ENCODE measurements around the gene TJP2. TPM values are rescaled to one million over a fixed set of nuclear protein-coding genes. Genes with fewer than 3 reads are reported as not detected.

The TJP2 gene
- polyA plus RNA-seq, 1 donor from 2014 or later, result 0.81 TPM

DNA sequence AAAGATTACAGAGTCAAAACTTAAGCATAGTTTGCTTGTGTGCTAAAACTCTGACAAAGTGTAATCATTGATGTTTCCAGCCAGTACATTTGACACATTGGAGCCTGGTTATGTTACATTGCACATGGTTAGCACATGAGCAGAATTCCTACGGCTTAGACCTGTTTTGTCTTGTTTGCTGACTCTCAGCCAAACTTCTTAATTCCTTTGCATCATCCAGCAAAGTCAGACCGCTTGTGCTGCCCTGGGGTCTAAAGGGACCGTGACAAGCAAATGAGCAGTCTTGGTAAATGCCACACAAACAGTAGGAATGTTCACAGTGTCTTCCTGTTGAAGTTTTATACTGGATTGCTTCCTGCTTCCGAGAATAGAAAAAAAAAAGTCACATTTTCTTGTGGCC, 79.0 kb downstream of the TJP2 start:
- Mint-ChIP-seq H3K4me3 (no peak overlapping the region), H3K27me3 (no peaks in the 10 kb centered on the region), H3K36me3 (peaks cover 2% of the 10 kb centered on the region), H3K9me3 (no peaks in the 10 kb centered on the region), H3K27ac (no peak overlapping the region), H3K4me1 (no peaks in the 10 kb centered on the region)

DNA sequence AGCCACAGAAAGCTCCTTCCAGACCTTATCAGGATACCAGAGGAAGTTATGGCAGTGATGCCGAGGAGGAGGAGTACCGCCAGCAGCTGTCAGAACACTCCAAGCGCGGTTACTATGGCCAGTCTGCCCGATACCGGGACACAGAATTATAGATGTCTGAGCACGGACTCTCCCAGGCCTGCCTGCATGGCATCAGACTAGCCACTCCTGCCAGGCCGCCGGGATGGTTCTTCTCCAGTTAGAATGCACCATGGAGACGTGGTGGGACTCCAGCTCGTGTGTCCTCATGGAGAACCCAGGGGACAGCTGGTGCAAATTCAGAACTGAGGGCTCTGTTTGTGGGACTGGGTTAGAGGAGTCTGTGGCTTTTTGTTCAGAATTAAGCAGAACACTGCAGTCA, 80.1 kb downstream of the TJP2 start:
- Mint-ChIP-seq H3K27me3 (no peaks in the 10 kb centered on the region), H3K36me3 (peaks cover 2% of the 10 kb centered on the region), H3K4me3 (no peak overlapping the region), H3K4me1 (no peaks in the 10 kb centered on the region), H3K9me3 (no peaks in the 10 kb centered on the region), H3K27ac (no peak overlapping the region)

DNA sequence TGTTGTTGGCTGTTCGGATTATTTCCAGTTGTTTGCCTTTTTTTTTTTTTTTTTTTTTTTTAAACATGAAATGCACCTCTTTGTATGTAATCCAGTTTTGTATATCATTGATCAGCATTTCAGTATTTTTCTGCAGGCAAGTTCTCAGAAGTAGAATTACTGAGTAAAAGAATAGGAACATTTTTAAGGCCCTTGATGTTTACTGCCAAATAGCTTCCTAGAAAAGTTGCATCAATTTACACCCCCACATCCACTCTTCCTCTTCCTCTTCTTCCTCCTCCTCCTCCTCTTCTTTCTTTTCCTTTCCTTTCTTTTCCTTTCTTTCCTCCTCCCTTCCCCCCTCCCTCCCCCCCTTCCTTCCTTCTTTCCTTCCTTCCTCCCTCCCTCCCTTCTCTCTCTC, 81.5 kb downstream of the TJP2 start:
- Mint-ChIP-seq H3K4me1 (no peaks in the 10 kb centered on the region), H3K4me3 (no peak overlapping the region), H3K36me3 (peaks cover 2% of the 10 kb centered on the region), H3K27me3 (no peaks in the 10 kb centered on the region), H3K27ac (no peak overlapping the region), H3K9me3 (no peaks in the 10 kb centered on the region)

DNA sequence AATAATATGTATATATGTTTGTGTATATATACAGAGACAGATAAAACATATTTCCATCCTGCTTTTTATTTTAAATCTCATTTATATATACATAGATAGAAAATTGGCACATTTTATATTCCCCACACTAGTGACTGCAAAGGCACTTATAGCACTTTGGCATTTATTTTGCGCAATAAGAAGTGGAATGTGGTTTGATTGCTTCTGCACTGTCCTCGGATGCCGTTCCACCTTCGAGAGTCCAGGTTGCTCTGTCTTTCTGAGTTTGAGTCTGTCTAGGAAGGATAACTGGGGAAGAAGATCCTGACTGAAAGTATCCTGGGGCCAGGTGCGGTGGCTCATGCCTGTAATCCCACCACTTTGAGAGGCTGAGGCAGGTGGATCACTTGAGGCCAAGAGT, 84.5 kb downstream of the TJP2 start:
- H3K4me1 Mint-ChIP-seq, result no peaks in the 10 kb centered on the region
- H3K27ac Mint-ChIP-seq, result no peak overlapping the region
- H3K9me3 Mint-ChIP-seq, result no peaks in the 10 kb centered on the region
- no peak overlapping the region for H3K4me3 Mint-ChIP-seq
- H3K36me3 Mint-ChIP-seq, result peaks cover 2% of the 10 kb centered on the region
- H3K27me3 Mint-ChIP-seq, result no peaks in the 10 kb centered on the region

DNA sequence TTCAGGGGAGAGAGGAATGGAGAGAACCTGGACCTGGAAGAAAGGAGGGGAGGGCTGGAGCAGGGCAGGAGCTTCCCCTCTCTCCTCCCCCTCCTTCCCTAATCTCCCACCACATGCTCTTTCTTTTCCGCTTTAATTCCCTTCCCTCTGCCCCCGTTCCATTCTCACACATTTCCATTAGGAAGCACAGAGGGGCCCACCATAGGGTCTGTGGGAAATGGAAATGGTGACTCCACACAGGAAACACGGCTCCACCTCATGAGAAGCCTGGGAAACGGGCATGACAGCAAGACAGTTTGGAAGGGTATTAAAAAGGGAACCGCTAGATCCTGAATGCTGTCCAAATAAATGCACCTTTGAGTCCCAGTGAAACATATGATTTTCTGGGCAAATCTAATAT, 86.1 kb downstream of the TJP2 start:
- Mint-ChIP-seq H3K4me1 (no peaks in the 10 kb centered on the region), H3K9me3 (peaks cover 0 to 1% (median 0%) of the 10 kb centered on the region in 3 donors), H3K4me3 (no peak overlapping the region), H3K36me3 (peaks cover 2% of the 10 kb centered on the region), H3K27ac (no peak overlapping the region), H3K27me3 (peaks cover 3% of the 10 kb centered on the region)

DNA sequence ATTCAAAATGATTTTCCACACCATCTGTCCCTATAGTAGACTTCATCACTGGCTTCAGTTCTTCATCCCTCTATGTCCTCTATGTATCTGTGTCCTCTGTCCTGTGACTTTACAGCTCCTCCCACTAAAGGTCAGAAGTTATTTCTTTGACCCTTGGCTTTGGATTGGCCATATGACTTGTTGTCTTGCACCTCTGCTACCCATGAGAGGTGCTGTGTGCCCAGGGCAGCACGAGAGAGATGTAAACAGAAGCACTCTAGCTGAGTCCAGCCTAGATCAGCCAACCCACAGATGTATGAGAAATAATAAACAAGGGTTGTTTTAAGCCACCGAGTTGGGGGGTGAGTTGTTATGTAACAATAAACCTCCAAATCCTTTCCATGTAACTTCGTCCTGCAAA, 87.6 kb downstream of the TJP2 start:
- H3K27me3 Mint-ChIP-seq, result peaks cover 8% of the 10 kb centered on the region
- no peak overlapping the region for H3K27ac Mint-ChIP-seq
- H3K4me3 Mint-ChIP-seq, result no peak overlapping the region
- H3K36me3 Mint-ChIP-seq, result peaks cover 1% of the 10 kb centered on the region
- H3K9me3 Mint-ChIP-seq, result peaks cover 0 to 1% (median 0%) of the 10 kb centered on the region in 3 donors
- H3K4me1 Mint-ChIP-seq, result no peaks in the 10 kb centered on the region

DNA sequence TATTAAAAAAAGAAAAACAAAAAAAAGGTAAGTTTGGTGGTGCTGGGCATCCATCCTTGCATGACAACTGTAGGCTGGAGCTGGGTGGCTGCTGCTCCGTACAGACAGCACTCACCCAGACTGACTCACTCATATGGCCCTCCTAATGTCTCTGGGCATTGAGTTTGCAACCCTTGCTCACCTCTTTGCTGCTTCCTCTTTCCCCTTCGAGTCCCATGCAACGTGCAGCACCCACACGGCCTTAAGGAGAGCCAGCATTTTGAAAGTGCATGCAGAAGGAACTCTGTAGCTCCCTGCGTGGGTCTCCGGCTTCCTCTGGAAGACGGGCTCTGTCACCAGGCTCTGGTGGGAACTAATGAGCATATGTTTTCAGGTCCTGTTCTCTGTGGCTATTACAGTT, 90.4 kb downstream of the TJP2 start:
- Mint-ChIP-seq H3K27me3 (peaks cover 11% of the 10 kb centered on the region), H3K4me1 (no peaks in the 10 kb centered on the region), H3K4me3 (no peak overlapping the region), H3K36me3 (no peaks in the 10 kb centered on the region), H3K9me3 (peaks cover 0 to 3% (median 1%) of the 10 kb centered on the region in 3 donors), H3K27ac (no peak overlapping the region)

DNA sequence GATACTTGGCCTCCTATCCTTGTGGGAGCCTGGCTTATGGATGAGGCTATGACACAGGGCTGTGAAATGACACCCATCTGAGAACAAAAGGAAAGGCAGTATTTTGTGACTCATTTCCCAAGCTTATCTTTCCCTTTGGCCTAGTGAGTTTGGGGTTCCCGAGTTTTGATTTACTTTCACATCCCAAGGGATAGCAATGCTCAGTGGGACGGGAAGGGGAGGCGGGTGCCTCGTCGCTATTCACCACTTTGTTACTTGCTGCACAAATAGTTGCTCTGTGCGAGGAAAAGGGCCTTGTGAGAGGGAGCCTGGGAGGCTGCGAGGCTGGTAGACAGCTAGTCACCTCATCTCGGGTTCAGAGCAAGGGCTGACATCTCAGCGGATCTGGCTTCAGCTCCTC, 91.8 kb downstream of the TJP2 start:
- no peaks in the 10 kb centered on the region for H3K36me3 Mint-ChIP-seq
- no peak overlapping the region for H3K27ac Mint-ChIP-seq

DNA sequence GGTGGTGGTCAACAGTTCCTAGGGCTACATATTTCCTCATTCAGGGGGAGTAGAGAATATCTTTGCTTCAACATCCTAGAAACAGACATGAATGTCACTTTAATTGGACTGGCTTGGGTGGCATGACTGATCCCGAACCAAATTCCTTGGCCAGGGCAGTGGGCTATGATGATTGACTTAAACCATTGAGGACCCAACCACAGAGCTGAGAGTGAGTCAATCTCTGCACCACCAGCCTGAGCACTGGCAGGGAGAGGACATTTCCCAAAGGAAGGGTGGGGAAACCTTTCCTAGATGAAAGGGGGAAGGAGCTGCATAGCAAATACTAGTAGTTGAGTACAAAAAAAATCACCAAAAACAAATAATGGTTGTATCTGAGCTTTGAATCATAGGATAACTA, 98.1 kb downstream of the TJP2 start:
- Mint-ChIP-seq H3K27ac (no peak overlapping the region), H3K4me1 (no peaks in the 10 kb centered on the region), H3K9me3 (peaks cover 3 to 5% (median 3%) of the 10 kb centered on the region in 3 donors), H3K4me3 (no peak overlapping the region), H3K27me3 (peaks cover 8% of the 10 kb centered on the region), H3K36me3 (no peaks in the 10 kb centered on the region)

More for the DNA sequence above, 91.8 kb downstream of the TJP2 start:
- peaks cover 11% of the 10 kb centered on the region for H3K27me3 Mint-ChIP-seq
- no peaks in the 10 kb centered on the region for H3K4me1 Mint-ChIP-seq
- no peak overlapping the region for H3K4me3 Mint-ChIP-seq
- H3K9me3 Mint-ChIP-seq, result peaks cover 0 to 3% (median 1%) of the 10 kb centered on the region in 3 donors

DNA sequence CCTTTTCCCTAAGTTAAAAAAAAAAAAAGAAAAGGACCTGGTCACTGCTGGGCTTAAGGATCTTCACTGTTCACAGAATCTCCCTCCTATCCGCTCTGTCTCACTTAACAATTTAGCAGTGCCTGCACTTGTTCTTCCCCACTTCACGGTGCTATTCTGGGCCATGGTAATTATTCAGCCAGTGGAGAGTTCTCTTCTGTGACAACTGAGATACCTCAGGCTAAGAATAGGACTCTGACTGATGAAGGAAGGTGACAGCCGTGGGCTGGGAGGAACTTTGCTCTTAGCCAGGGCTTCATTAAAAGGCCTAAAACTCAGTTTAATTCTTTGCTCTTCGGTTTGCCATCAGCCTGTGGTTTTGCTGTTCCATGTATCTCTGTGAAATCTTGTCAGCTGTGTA, 99.1 kb downstream of the TJP2 start:
- peaks cover 8% of the 10 kb centered on the region for H3K27me3 Mint-ChIP-seq
- no peaks in the 10 kb centered on the region for H3K36me3 Mint-ChIP-seq
- peaks cover 3 to 7% (median 3%) of the 10 kb centered on the region in 3 donors for H3K9me3 Mint-ChIP-seq
- no peak overlapping the region for H3K27ac Mint-ChIP-seq
- no peaks in the 10 kb centered on the region for H3K4me1 Mint-ChIP-seq
- H3K4me3 Mint-ChIP-seq, result no peak overlapping the region

DNA sequence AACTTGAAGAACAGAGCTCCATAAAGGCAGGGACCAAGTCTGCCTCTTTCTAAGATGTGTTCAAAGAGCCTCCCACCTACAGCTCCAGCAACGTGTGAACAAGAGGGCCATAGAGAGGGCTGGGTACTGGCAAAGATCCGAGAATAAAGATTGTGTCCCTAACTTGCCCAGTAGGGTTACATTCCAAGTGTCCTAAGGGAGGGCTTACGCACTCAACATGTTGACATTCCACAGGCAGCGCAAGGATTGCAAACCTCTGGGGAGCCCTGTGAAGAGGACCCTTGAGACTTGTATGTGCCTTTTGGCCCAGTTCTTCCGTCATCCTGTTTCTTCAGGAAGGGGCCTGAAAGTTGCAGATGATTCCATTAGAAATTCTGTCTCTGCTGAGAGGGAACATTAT, 102.7 kb downstream of the TJP2 start:
- H3K4me3 Mint-ChIP-seq, result no peak overlapping the region
- H3K36me3 Mint-ChIP-seq, result no peaks in the 10 kb centered on the region
- H3K9me3 Mint-ChIP-seq, result peaks cover 5 to 8% (median 5%) of the 10 kb centered on the region in 3 donors
- H3K4me1 Mint-ChIP-seq, result no peaks in the 10 kb centered on the region
- H3K27ac Mint-ChIP-seq, result no peak overlapping the region
- H3K27me3 Mint-ChIP-seq, result peaks cover 9% of the 10 kb centered on the region

DNA sequence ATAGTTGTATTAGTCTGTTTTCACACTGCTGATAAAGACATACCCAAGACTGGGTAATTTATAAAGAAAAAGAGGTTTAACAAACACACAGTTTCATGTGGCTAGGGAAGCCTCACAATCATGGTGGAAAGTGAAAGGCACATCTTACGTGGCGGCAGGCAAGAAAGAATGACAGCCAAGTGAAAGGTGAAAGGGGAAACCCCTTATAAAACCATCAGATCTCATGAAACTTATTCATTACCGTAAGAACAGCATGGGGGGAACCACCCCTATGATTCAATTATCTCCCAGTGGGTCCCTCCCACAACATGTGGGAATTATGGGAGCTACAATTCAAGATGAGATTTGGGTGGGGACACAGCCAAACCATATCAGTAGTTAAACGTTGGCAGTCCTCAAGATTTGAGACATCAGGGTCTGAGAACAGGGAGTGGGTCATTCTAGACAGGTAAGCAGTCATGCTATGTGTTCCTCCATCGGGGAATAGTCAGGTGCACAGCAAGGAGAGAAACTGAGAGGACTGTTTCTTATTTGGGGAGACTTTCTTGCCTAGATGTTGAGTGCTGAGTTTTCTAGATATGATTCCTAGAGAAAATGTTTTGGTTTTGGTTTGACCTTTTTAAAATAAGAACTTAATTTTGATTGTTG, 105.1 kb downstream of the TJP2 start:
- Mint-ChIP-seq H3K27ac (no peak overlapping the region), H3K4me3 (peak overlapping the region in 1 of 4 donors; percentile 29), H3K27me3 (peaks cover 4% of the 10 kb centered on the region), H3K4me1 (no peaks in the 10 kb centered on the region), H3K36me3 (no peaks in the 10 kb centered on the region), H3K9me3 (peaks cover 5 to 8% (median 8%) of the 10 kb centered on the region in 3 donors)

DNA sequence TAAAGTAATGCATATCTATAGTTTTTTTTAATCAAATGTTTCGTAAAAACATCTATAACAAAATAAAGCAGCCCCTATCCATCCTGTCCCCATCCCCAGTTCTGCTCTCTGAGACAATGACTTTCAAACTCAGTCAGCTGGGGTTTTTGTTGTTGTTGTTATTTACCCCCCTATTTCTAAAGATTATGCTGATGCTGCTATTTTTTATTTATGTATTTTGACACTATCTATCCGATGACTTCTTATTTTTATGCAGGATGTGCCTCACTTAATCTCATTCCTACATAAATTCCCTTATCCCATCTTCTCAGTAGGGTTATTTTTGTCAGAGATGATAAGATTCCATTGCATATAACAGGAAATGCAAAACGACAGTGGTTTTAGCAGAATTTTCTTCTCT, 105.7 kb downstream of the TJP2 start:
- H3K9me3 Mint-ChIP-seq, result peaks cover 5 to 8% (median 7%) of the 10 kb centered on the region in 3 donors
- H3K36me3 Mint-ChIP-seq, result no peaks in the 10 kb centered on the region
- H3K4me3 Mint-ChIP-seq, result peak overlapping the region in 1 of 4 donors; percentile 39
- no peaks in the 10 kb centered on the region for H3K4me1 Mint-ChIP-seq
- peaks cover 8% of the 10 kb centered on the region for H3K27me3 Mint-ChIP-seq
- H3K27ac Mint-ChIP-seq, result no peak overlapping the region

DNA sequence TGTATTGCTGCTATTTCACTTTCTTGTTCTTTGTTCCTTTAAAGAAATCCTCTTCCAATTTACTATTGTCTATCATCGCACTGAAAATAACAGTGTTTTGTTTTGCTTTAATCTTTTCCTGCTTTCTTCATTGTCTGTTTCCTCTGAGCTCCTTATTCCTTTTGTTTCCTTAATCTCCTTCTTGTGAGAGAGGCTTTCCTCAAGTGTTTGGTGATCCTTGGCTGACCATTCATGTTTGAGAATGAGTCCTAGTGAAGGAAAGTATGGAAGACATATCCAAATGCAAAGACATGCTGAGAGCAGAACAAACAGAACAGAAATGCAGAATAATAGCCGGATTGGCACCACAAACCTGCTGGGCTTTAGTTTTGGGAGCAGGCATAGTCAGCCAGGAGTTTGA, 108.9 kb downstream of the TJP2 start:
- peaks cover 11 to 12% (median 11%) of the 10 kb centered on the region in 3 donors for H3K9me3 Mint-ChIP-seq
- H3K27me3 Mint-ChIP-seq, result peaks cover 15% of the 10 kb centered on the region
- no peak overlapping the region for H3K4me3 Mint-ChIP-seq
- no peaks in the 10 kb centered on the region for H3K4me1 Mint-ChIP-seq
- no peak overlapping the region for H3K27ac Mint-ChIP-seq
- H3K36me3 Mint-ChIP-seq, result no peaks in the 10 kb centered on the region

DNA sequence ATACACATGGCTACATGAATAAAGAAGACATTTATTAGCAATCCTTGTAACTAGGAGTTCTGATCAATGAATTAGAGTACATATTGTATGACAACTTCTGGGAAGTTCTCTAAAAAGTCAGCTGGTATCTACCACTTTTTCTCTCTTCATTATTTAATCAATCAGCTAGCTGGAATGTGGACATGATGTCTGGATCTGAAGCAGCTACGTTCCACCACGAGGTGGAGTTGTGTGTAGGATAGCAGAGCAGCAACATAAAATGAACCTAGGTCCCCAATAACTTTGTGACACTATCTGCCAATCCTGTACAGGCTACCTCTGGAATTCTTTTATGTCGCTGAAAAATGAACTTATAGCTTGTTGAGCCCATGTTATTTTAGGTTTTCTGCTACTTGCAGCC, 118.0 kb downstream of the TJP2 start:
- Mint-ChIP-seq H3K4me3 (no peak overlapping the region), H3K27ac (no peak overlapping the region), H3K9me3 (peaks cover 0 to 4% (median 3%) of the 10 kb centered on the region in 3 donors), H3K27me3 (peaks cover 9% of the 10 kb centered on the region), H3K4me1 (no peaks in the 10 kb centered on the region), H3K36me3 (no peaks in the 10 kb centered on the region)

DNA sequence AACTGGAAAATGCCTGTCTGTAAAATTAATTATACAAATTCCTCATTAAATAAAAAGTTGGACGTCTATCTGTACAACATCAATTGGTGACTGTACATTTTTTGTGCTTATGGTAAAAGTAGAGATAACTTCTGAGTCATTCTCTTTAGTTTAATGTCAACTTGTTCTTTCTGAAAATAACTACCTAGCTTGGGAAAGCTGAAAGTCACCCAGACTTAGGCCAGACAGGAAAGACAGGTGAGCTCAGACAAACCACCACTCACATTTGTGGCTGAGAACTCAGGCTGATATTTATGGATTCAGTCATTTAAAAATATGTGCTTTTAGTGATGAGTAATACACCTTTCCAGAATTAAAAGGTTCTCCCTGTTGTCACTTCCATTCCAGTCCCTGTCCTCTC, 119.1 kb downstream of the TJP2 start:
- no peak overlapping the region for H3K27ac Mint-ChIP-seq
- no peak overlapping the region for H3K4me3 Mint-ChIP-seq
- H3K27me3 Mint-ChIP-seq, result peaks cover 6% of the 10 kb centered on the region
- no peaks in the 10 kb centered on the region for H3K4me1 Mint-ChIP-seq
- peaks cover 0 to 3% (median 0%) of the 10 kb centered on the region in 3 donors for H3K9me3 Mint-ChIP-seq
- H3K36me3 Mint-ChIP-seq, result no peaks in the 10 kb centered on the region

All from IgD-negative memory B cell (primary cell).